ENCODE data around the gene JAKMIP1.

JAKMIP1 gene

DNA sequence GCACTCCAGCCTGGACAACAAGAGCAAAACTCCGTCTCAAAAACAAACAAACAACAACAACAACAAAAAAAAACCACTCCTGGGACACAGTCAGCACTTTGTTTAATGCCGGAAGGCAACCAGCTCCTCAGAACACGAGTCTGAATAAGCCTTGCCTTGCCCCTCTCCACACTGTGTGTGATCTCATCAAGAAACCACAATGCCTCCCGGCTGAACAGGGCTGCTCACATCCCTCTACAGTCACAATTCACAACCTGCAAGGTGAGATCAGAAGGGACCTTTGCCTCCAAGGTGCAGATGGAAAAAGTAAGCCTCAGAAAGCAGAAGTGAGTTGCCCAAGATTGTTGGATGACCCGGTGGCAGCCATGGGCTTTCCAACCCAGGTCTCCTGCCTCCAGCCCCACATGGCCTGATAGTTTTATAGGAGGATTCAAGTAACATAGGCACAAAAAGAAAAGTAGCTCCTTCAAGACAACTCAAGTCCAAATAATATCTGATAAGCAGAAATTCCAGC lies 80.8 kb downstream of the JAKMIP1 start:
- no peak for DNase-seq (ENCODE audit: low read depth in 2 of 2)

DNA sequence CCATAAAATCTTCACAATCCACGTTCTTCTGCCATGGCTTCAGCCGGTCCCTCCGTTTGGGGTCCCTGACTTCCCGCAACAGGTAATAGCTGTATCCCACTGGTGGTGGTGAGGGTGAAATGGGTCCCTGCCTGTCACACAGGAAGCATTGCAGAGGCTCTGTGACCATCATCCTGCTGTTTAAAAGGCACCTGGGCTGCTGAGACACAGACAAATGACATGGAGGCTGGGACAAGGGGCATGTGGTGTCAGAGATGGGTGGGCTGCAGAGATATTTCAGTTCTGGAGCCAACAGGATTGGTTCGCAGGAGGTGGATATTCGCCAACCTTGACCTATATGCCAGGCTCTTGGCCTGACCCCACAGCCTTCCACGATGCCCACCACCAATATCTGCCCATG lies 82.1 kb downstream of the JAKMIP1 start:
- DNase-seq (ENCODE audit: low read depth in 2 of 2) = no peak

DNA sequence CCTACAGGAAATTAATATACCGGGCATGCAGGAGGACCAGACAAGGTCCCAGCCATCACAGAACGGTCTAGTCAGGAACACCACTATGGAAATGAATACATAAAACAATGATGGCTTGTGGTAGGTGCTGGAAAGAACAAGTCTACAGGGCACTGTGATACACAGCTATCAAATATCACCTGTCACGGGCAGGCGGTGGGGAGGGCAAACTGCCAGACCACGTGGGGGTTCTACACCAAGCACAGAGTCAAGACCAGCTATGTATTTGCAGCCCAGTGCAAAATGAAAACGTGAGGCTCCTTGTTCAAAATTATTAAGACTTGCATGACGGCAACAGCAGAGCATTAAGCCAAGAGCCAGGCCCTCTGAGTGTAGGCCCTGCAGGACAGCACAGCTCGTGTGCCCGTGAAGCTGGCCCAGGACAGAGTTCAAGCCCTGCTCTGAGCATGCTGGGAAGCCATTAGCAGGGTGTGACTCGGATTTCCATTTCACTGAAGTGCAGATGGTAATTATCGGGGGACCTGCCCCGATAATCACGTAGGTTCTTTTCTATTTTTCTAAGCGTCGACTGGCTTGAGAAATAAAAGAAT lies 83.6 kb downstream of the JAKMIP1 start:
- no peak for DNase-seq (ENCODE audit: low read depth in 2 of 2)

- DNase-seq (ENCODE audit: low read depth in 2 of 2) = no peak
These were observed 84.4 kb downstream of the JAKMIP1 start for GRCh38 chr4:6115746-6116586.

- DNase-seq (ENCODE audit: low read depth in 2 of 2) = no peak
These were observed 85.0 kb downstream of the JAKMIP1 start for GRCh38 chr4:6115342-6115741.

- DNase-seq (ENCODE audit: low read depth in 2 of 2) = no peak
These were observed 85.7 kb downstream of the JAKMIP1 start for GRCh38 chr4:6114601-6115000.

GRCh38 chr4:6114181-6114580 lies 86.2 kb downstream of the JAKMIP1 start:
- DNase-seq (ENCODE audit: low read depth in 2 of 2) = no peak

GRCh38 chr4:6113641-6114040 lies 86.7 kb downstream of the JAKMIP1 start:
- no peak for DNase-seq (ENCODE audit: low read depth in 2 of 2)

DNA sequence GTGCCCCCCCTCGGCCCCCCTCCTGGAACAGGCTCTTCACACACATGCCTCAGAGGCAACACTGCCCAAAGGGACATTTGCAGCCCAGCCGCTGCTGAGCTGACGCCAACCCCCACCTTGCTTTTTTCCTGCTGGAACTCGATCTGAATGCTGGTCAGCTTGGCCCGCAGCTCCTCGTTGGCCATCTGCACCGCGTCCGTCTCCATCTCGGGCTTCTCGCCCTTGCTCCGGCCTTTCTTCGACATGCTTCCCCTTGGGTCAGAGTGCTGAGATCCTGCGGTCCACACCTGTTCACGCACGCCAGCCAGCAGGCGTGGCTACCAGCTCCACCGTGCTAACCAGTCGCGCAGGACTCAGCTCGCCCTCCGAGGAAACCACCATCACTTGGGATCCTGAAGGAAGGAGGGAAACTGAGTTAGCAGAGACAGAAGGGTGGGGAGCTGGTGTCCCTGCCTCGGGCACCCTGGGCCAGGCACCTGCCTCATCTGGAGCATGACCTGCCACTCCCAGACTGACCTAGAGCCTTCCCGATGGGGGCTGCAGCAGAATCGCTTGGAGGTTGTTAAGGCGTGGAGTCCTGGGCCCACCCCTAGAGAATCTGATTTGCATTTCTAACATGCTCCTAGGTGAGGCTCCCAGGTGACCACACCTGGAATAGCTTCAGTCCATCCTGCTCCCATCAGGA lies 87.6 kb downstream of the JAKMIP1 start:
- no peak for DNase-seq (ENCODE audit: low read depth in 2 of 2)

GRCh38 chr4:6111354-6111960 lies 88.9 kb downstream of the JAKMIP1 start:
- no peak for DNase-seq (ENCODE audit: low read depth in 2 of 2)

DNA sequence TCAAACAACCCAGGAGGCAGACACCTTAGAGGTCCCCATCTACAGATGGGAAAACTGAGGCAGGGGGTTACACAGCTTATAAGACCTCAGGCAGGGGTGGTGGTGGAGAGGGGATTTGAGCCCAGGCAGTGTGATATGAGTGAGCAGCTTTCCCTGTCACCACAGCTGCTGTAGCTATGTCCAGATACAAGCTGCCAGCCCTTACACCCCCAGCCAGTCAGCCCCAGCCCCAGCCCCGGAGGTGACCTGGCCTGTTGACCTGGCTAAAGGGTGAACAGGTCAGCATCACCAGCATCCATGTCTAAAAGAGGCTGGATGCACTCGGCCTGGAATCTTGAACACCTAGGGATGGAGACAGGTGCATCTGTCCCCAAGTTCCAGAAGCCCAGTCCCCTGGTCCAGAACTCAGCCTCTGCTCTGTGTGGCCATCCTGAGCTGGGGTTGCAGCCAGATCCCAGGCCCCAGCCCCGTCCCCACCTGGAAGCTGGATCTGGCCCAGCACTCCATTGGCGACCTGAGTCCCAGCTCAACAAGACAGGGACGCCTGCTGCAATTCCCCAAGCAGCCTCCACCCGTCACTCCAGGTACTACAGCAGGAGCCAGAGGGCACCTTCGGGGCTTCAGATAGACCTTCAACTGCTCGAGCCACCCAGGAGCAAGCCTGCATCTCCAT lies 89.5 kb downstream of the JAKMIP1 start:
- no peak for DNase-seq (ENCODE audit: low read depth in 2 of 2)

DNA sequence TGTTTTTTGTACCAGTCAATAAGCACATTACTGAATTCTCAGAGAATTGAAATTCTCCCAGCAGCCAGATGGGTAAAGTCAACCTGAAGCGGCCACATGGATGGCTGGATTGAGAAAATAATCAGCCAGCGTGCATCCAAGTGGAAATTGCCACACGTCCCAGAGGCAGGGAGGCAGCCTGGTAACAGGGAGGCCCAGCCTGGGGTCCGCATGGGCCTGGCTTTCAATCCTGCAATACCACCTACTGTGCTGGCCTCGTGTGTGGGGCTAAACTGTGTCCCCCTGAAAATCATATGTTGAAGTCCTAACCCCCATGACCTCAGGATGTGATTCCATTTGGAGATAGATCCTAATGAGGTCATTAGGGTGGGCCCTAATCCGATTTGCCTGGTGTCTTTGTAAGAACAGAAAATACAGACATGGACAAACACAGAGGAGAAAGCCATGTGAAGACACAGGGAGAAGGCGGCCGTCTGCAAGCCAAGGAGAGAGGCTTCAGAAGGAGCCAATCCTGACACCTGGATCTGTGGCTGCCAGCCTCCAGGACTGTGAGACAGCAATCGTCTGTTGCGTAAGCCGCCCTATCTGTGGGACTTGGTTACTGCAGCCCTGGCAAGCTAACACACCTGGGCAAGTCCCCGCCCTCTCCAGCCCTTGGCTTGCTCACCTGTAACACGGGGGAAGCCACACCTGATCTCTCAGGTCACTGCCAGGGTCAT lies 90.3 kb downstream of the JAKMIP1 start:
- no peak for DNase-seq (ENCODE audit: low read depth in 2 of 2)

DNA sequence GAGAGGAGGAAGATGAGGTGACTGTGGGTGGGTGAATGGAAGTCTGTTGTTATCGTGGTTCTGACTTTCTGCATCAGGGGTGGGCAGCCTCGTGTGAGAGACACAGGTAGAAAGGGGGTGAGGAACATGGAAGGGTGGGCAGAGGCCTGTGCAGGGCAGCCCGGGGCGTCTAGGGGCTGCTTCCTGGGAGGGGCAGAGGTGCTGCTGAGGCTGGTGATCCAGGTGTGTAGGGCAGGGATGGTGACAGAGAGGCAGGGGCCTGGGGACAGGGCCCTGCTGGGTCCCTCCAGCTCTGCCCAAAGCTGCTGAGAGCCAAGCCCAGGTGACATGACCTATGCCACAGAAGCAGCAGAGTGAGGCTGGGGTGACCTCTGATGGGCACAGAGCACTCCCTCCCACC lies 92.5 kb downstream of the JAKMIP1 start:
- DNase-seq (ENCODE audit: low read depth in 2 of 2) = no peak

- no peak for DNase-seq (ENCODE audit: low read depth in 2 of 2)
These were observed 93.1 kb downstream of the JAKMIP1 start for GRCh38 chr4:6107114-6107791.

DNA sequence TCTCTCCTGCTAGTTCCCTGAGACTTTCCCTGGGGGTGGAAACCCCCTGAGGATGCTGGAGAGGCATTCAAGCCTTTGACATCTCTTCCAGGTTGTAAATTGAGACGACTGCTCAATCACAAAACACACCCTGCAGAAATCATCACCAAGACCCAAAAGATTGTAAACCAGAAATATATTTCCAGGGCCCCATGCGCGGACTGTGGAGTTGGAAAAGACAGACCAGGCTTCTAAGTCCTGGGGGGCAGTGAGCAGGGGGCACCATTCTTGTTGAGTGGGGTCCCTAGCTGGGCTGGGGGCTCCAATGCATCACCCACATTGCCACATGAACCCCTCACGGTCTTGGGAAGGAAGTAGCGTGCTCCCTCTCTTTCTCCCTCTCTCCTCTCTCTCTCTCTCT lies 94.2 kb downstream of the JAKMIP1 start:
- DNase-seq (ENCODE audit: low read depth in 2 of 2) = no peak

- DNase-seq (ENCODE audit: low read depth in 2 of 2) = no peak
These were observed 94.9 kb downstream of the JAKMIP1 start for GRCh38 chr4:6105311-6105911.

DNA sequence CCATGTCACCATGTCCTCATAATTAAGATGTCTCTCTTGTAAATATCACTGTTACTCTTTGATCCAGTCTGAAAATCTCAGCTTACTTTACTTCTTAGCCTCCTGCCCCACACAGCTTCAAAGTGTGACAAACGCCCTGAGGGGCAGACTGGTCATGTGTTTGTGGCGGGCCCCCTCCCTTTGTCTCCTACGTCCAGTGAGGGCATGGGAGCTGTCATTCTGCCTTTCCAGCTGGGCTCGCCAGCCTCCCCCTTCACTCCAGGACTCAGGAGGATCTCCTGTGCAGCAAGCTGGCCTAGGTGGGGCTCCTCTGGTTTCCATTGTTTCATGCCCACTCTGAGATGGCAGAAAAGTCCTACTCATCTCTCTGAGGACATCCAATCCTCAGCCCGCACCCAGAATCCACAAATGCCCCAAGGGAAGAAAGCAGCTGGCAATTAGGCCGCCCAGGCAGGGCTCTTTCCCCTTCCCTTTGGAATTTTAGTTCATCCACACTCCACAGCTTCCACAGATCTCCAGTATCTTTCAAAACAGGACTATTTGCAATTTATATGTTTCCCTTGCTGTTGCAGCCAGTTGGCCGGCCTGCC lies 95.7 kb downstream of the JAKMIP1 start:
- DNase-seq (ENCODE audit: low read depth in 2 of 2) = no peak

- DNase-seq (ENCODE audit: low read depth in 2 of 2) = no peak
These were observed 102.8 kb downstream of the JAKMIP1 start for GRCh38 chr4:6097581-6097980.

DNA sequence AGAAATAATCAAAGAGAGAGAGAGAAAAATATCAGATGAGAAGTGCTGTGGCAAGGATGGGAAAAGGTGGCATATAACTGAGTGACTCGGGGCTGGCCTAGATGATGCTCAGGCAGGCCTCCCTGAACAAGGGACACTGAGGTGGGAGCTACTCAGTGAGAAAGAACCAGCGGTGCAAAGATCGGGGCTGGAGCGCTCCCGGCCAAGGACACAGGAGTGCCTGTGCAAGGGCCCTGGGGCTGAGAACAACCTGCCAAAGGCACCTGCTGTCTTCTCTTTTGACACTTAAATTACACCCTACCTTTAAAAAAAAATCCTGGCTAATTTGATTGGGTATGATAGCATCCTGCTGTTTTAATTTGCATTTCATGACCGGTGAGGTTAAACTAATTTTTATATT lies 104.5 kb downstream of the JAKMIP1 start:
- no peak for DNase-seq (ENCODE audit: low read depth in 2 of 2)

Data from fibroblast of skin of left biceps (primary cell).